ENCODE data around the gene ZDHHC7.
A peak's percentile ranks its signal among the peaks of the same experiment; 100 is the strongest.

The ZDHHC7 gene

GRCh38 chr16:84992717-84993075 lies 18.6 kb downstream of the ZDHHC7 start:
- Histone ChIP-seq H3K4me3 (ENCODE audit: low read depth, low read length) (no peak overlapping the region), H3K27ac (peak overlapping the region; percentile 32), H3K27me3 (replicated peaks) (no peaks in the 10 kb centered on the region), H3K36me3 (replicated peaks) (peaks cover 39% of the 10 kb centered on the region)
- no peak for DNase-seq
- no peak for TF ChIP-seq CTCF (IDR thresholded peaks at IDR 0.05; ENCODE audit: low read depth, low read length, missing control alignments)
- in situ Hi-C loops (cut with HindIII; ENCODE audit: low pct_ligation_motif_present, low sequenced_read_pairs), result no loop called here

- in situ Hi-C loops (cut with HindIII; ENCODE audit: low pct_ligation_motif_present, low sequenced_read_pairs), result no loop called here
- H3K27me3 ChIP-seq (replicated peaks), result no peaks in the 10 kb centered on the region
- H3K4me3 ChIP-seq (ENCODE audit: low read depth, low read length), result no peak overlapping the region
- no peak for TF ChIP-seq CTCF (IDR thresholded peaks at IDR 0.05; ENCODE audit: low read depth, low read length, missing control alignments)
- H3K27ac ChIP-seq, result no peak overlapping the region
- no peak for DNase-seq
- peaks cover 51% of the 10 kb centered on the region for H3K36me3 ChIP-seq (replicated peaks)
Observed at GRCh38 chr16:84990782-84991181, 20.6 kb downstream of the ZDHHC7 start.

DNA sequence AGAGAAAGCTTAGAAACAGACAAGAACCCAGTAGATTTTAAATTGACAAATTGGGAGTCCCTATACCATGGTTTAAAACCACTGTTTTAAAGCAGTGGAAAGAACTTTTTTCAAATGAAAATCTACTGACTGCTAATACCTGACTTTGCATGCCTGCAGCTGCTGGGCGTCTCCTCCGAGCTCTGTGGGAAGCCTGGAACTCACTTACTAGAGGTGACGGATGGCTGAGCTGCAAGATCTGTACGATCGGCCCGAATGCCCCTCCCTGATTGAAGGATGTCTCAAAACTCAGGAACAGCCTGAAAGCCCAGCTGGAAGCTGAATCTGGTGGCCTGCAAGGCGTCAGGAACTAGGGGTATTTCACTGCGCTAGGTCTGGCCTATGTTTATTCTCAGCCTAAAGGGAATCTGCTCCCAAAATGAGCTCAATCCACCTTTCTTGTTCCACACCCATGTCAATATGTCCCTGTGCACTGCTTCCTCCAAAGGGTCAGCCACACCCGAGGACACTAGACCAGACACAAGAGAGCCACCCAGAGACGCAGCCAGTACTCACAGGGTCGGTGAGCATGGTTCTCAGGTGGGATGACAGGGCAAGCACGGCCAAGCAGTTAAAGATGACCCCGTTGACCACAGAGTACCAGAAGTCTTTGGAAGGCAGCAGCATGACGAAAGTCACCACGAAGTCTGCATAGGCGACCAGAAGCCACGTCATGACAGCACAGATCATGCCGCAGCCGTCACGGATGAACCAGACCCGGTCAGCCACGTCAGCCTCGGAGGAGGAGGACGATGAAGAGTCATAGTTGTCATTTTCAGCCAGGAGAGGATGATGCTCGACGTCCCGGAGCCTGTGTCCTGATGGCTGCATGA lies 21.4 kb downstream of the ZDHHC7 start:
- DNase-seq, result no peak
- H3K36me3 ChIP-seq (replicated peaks), result peaks cover 45% of the 10 kb centered on the region
- TF ChIP-seq CTCF (IDR thresholded peaks at IDR 0.05; ENCODE audit: low read depth, low read length, missing control alignments), result no peak
- H3K27ac ChIP-seq, result no peak overlapping the region
- H3K4me3 ChIP-seq (ENCODE audit: low read depth, low read length), result no peak overlapping the region
- H3K27me3 ChIP-seq (replicated peaks), result no peaks in the 10 kb centered on the region
- in situ Hi-C loops (cut with HindIII; ENCODE audit: low pct_ligation_motif_present, low sequenced_read_pairs), result no loop called here

DNA sequence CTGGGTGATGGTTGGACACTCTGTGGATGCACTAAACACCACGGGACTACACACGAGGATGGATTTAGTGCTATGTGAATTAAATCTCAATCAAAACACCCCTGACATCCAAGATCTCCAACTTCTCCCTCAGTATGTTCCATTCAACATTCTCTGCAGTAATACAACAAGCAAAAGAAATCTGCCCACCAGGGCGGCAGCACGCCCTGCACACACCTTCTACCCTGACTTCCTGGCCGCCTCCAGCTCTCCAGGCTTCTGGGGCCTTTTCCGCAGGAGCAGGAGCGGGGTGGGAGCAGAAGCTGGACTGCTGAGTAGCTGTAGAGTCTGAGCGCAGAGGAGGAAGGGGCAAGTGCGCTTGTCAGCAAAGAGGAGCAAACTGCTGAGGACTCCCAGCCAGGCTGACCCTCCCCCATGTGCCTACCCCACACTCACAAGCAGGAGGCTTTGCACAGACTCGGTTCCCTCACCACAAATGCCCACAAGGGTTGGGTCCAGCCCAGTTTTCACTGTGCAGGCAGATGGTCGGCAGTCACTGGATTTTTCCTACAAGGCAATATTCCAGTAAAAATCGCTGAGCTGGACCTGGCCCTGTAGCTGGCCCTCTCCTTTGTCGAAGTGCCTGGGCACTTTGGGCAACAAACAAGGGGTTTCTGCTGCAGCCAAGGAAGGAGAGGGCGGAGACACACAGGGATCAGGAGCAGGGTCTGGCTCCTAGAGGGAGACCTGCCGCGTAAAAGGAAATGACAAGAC lies 22.8 kb downstream of the ZDHHC7 start:
- peak; percentile 23 for TF ChIP-seq CTCF (IDR thresholded peaks at IDR 0.05; ENCODE audit: low read depth, low read length, missing control alignments)
- no peaks in the 10 kb centered on the region for H3K27me3 ChIP-seq (replicated peaks)
- H3K36me3 ChIP-seq (replicated peaks), result peaks cover 40% of the 10 kb centered on the region
- in situ Hi-C loops (cut with HindIII; ENCODE audit: low pct_ligation_motif_present, low sequenced_read_pairs), result no loop called here
- no peak overlapping the region for H3K4me3 ChIP-seq (ENCODE audit: low read depth, low read length)
- no peak overlapping the region for H3K27ac ChIP-seq
- no peak for DNase-seq

- Histone ChIP-seq H3K36me3 (replicated peaks) (peaks cover 41% of the 10 kb centered on the region), H3K4me3 (ENCODE audit: low read depth, low read length) (no peak overlapping the region), H3K27ac (no peak overlapping the region), H3K27me3 (replicated peaks) (no peaks in the 10 kb centered on the region)
- TF ChIP-seq CTCF (IDR thresholded peaks at IDR 0.05; ENCODE audit: low read depth, low read length, missing control alignments), result no peak
- in situ Hi-C loops (cut with HindIII; ENCODE audit: low pct_ligation_motif_present, low sequenced_read_pairs), result no loop called here
- DNase-seq, result no peak
Observed at GRCh38 chr16:84986879-84987278, 24.5 kb downstream of the ZDHHC7 start.

Data from brain microvascular endothelial cell (primary cell).